A549 treated with Mapracorat at 1 μM for 4 hours (cell line): ENCODE data around the gene GAB2. TPM values are rescaled to one million over a fixed set of nuclear protein-coding genes. Genes with fewer than 3 reads are reported as not detected.

Experiments used
- total RNA-seq: library from RNA; stranded (reverse); fragments of 200-300 nt; extraction: Qiagen RNA extraction; gene quantifications from 5 replicates; pipeline ENCODE4 v1.2.3, GENCODE V29; 2022

The GAB2 gene
- 3.9 to 5.9 TPM (median 5.0 TPM) in 5 replicates for total RNA-seq

GRCh38 chr11:78417175-78417887 is at the start of gene GAB2:
Gene GAB2, minus strand, starts transcription at chr11:78417820. Its CDS starts 100 bp downstream, at chr11:78417720.

GRCh38 chr11:78188286-78189173 is 229.1 kb downstream of the GAB2 start, which contains the start of the genes KCTD21 and USP35:
Gene KCTD21, minus strand, starts transcription at chr11:78188626. Its CDS starts 14,072 bp downstream, at chr11:78174554.
Gene USP35, plus strand, starts transcription at chr11:78188919. Its CDS starts 7,327 bp downstream, at chr11:78196246.

Other genes starting within 250 kb of the GAB2 start
- 7.2 to 8.8 TPM (median 7.7 TPM) in 5 replicates for gene KCTD21, start 229.2 kb downstream of the GAB2 start, total RNA-seq
- gene USP35, start 228.9 kb downstream of the GAB2 start, total RNA-seq = 6.7 to 9.2 TPM (median 8.3 TPM) in 5 replicates
- gene NARS2, start 157.0 kb upstream of the GAB2 start, total RNA-seq = 16.6 to 19.4 TPM (median 18.4 TPM) in 5 replicates